RWPE1 (cell line): ENCODE measurements around the gene TNS3.

Source experiments
- CTCF ChIA-PET: fragments of 350-600 bp; sonication (Branson Sonifier 250); formaldehyde crosslinking; extraction: SDS; loops from one replicate; lab custom pipeline; 2021; lab: Yijun Ruan, JAX
- POLR2A ChIA-PET: fragments of 400-600 bp; formaldehyde crosslinking; extraction: SDS; loops from one replicate; lab custom pipeline; 2020; ENCODE audit warnings: antibody characterized with exemption; ENCODE audit not compliant: low non-redundant PET; lab: Yijun Ruan, JAX
- DNase-seq: peaks from one replicate; pipeline ENCODE4 v3.0.0; 2012; ENCODE audit warnings: low spot score
- H3K27ac ChIP-seq: fragments of 450-650 bp; 2 replicates; pipeline ENCODE4 v1.5.1; 2017
- TF ChIP-seq, protein P1 (sequence below): fragments of 450-650 bp; conservative IDR thresholded peaks from 2 replicates; pipeline ENCODE4 v1.5.1; 2017; ENCODE audit warnings: low read depth, mild to moderate bottlenecking

The TNS3 gene

DNA sequence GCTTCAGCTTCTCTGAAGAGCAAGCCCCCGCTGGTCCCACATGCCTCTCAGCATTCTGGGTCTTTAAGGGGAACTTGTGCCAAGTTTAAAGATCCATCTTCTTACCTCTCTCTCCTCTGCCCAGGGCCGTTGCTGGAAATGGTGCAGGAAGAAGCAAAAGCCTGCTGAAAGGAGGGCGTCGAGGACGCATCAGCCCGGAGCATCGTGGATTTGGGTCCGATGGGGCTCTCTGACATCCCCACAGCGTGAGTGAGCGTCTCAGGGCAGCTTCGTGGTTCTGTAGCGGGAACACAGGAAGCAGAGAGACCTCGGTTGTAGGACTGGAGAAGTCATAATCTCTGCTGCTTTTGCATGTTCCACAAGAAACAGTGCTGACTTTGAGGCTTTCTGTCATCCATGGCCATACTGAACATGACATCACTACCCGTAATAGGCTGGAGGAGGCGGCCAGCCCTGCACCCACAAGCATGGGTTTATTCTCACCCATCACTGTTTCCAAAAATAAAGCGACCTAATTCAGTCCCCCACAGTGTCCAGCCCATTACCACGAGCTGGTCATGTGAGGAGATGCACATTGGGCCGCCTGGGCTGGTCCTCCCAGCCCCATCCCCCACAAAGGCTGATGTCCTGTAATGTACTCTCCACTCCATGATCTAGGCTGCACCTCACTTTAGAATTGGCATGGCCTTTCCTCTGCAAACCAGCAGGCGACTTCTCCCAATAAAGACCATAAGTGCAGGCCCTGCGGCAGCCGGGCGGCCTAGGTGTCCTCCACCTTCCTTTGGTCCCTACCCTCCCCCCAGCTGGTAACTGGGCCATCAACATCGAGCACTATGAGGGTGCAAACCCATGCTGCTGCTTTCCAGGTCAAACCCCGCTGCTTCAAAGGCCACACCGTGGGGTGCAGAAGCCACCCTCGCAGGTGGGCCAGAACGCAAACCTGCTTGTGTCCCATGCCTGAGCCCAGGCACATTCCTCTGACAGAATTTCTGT, 276.9 kb downstream of the TNS3 start:
- H3K27ac ChIP-seq, result peak overlapping the region; percentile 16; the same call in 1 of the 2 replicates
- ChIA-PET POLR2A (no interaction called here), CTCF (no interaction called here)
- DNase-seq, result no peak
- TF ChIP-seq, protein P1, sequence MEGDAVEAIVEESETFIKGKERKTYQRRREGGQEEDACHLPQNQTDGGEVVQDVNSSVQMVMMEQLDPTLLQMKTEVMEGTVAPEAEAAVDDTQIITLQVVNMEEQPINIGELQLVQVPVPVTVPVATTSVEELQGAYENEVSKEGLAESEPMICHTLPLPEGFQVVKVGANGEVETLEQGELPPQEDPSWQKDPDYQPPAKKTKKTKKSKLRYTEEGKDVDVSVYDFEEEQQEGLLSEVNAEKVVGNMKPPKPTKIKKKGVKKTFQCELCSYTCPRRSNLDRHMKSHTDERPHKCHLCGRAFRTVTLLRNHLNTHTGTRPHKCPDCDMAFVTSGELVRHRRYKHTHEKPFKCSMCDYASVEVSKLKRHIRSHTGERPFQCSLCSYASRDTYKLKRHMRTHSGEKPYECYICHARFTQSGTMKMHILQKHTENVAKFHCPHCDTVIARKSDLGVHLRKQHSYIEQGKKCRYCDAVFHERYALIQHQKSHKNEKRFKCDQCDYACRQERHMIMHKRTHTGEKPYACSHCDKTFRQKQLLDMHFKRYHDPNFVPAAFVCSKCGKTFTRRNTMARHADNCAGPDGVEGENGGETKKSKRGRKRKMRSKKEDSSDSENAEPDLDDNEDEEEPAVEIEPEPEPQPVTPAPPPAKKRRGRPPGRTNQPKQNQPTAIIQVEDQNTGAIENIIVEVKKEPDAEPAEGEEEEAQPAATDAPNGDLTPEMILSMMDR, result no peak

DNA sequence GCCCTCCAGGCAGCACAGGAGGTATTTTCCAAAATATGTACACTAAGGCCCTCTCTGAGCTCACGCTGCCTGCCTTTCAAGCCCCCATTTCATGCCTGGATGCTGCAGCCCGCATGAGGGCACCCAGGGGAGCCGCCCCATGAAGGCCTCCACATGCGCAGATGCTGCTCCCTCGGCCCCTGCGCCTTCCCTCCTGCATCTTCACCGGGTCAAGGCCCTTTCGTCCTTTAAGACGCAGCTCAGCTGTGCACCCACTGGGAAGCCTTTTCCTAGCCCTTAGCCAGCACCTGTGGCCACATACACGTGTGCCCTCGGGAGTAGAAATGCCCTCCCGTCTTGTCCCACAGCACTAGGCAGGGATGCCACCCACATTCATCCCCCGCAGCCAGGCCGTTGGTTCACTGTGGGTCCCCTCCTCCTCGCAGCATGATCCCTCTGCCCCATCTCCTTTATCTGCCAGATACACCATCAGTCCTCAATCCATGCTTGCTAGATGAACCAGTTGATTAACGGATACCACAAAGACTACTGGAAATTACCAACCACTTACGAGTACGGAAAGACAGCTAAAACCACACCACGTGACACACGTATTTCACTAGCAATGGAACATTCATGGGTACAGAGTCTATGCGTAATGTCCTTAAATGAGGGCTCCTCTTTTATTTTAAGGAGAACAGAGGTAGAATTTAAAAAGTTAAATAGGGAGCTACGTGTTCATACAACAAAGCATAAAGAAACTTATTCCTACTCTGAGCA, 278.0 kb downstream of the TNS3 start:
- no peak for DNase-seq
- H3K27ac ChIP-seq, result 0 out of 2 replicates have a peak overlapping the region, but pooled peaks have one; percentile 13
- POLR2A ChIA-PET, result no interaction called here
- TF ChIP-seq, protein P1, result no peak
- CTCF ChIA-PET, result no interaction called here

DNA sequence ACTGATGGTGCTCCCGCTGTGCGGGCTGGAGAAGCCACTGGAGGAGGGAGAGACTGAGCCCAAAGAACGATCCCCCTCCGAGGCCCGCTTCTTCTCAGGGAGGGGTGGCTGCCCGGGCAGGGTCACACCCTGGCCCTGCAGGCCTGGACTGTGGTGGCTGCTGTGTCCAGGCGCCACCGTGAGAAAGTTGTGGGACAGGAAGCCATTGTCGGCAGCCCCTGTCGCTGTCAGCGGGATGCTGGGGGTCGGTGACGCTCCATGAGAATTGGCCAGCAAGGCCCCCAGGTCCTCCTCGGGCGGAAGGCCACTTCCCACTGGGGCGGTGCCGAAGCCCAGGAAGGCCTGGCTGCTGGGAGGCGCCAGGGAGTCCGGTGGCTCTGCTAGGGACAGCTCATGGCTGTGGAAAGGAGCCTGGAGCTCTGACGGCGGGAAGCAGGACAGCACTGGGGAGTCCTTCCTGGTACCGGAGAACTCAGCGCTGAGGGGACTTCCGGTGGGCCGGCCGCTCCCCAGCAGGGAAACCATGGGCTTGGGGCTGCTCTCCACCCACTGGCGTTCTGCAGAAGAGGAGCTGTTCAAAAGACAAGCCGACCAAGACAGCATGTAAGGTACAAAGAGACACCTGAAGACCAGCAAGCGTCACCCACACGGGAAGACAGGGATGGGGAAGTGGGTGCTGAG, 278.8 kb downstream of the TNS3 start:
- ChIA-PET POLR2A (no interaction called here), CTCF (no interaction called here)
- DNase-seq, result no peak
- TF ChIP-seq, protein P1, result no peak
- H3K27ac ChIP-seq, result 0 out of 2 replicates have a peak overlapping the region, but pooled peaks have one; percentile 13

DNA sequence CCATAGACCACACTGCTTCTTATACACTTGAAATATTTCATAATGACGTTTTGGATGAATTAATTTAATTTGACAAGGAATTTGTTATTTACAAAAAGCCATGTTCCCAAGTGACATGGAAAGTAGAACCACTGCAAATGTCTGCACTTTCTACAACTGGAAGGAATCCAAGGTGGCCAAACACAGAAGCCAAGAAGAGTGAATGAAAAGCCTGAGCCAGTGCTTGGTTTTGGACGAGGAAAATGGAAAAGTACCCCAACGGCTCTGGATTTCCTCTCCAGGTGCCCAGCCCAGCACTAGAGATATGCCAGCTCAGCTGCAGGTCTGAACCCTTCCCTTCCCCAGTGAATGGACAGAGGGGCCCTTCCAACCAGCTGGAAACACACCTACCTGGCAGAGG, 279.4 kb downstream of the TNS3 start:
- 0 out of 2 replicates have a peak overlapping the region, but pooled peaks have one; percentile 13 for H3K27ac ChIP-seq
- TF ChIP-seq, protein P1, result no peak
- no peak for DNase-seq
- POLR2A ChIA-PET, result no interaction called here
- CTCF ChIA-PET, result no interaction called here

DNA sequence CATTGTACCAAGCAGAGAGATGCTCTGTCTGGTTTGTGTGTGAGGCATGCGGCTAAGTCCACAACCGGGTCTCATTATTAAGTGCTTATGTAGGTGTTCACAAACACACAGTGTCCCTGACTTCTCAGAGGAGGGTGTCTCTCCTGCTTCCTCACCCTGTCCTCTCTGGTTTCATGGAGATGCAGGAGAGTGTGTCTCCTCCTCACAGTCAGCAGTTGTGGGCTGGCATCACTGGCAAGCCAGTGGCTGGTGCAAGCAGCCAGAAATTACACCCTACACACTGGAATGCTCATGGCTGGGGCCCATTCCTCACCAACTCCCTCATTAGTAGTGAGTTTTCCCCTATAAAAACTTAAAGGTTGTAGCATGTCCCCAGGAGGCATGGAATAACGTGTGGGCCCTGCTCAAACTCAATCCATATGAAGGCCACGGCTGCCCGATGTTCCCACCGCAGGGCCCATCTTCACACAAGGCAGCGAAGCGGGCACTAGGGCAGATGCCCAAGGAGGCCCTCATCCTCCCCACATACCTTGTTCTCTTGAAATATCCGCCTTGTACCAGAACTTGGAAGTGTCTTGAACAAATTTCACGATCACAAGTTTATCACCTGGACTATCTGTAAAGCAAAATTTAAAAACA, 280.1 kb downstream of the TNS3 start:
- CTCF ChIA-PET, result interaction anchor here (0.7 kb wide), 1 partner anchor 25 kb away, joined by 3 read pairs; no protein-coding TSS in a partner anchor
- POLR2A ChIA-PET, result no interaction called here
- DNase-seq, result no peak
- TF ChIP-seq, protein P1, result no peak
- H3K27ac ChIP-seq, result no peak overlapping the region
